IMR-90 (cell line): ENCODE results near the gene WNT7A. TPM values are rescaled to one million over a fixed set of nuclear protein-coding genes. Genes with fewer than 3 reads are reported as not detected.

ENCODE experiments used
- ATAC-seq: fragments of 200-7000 bp; cut with Tn5 transposase; 2 replicates; pipeline ENCODE4 v1.9.1; 2020; ENCODE audit warnings: low read depth, mild to moderate bottlenecking, moderate library complexity
- BruUV-seq: library from RNA; stranded (reverse); fragments of 400-500 nt; replicated peaks from 2 replicates; lab custom pipeline; 2021; lab: Mats Ljungman, UMichigan
- CTCF ChIA-PET: fragments of 300-600 bp; formaldehyde crosslinking; extraction: SDS; loops from one replicate; lab custom pipeline; 2021; ENCODE audit warnings: antibody characterized with exemption; lab: Yijun Ruan, JAX
- POLR2A ChIA-PET: fragments of 300-600 bp; sonication (Branson Sonifier 250); formaldehyde crosslinking; loops from one replicate; lab custom pipeline; 2022; ENCODE audit warnings: antibody characterized with exemption; ENCODE audit not compliant: unreplicated experiment; lab: Charles Lee
- DNase-seq: peaks from one replicate; pipeline ENCODE4 v3.0.0; 2013
- H2AFZ ChIP-seq: replicated peaks from 2 replicates; pipeline ENCODE3; 2013; ENCODE audit warnings: low read length, mild to moderate bottlenecking; ENCODE audit not compliant: poor library complexity
- H2AK5ac ChIP-seq: 2 replicates; pipeline ENCODE4 v1.6.1; 2013; ENCODE audit warnings: low read depth, low read length, inconsistent platforms
- H2AK9ac ChIP-seq: replicated peaks from 2 replicates; pipeline ENCODE3; 2013; ENCODE audit warnings: mild to moderate bottlenecking, low read depth, low read length, moderate library complexity; ENCODE audit not compliant: poor library complexity
- H2BK120ac ChIP-seq: 2 replicates; pipeline ENCODE4 v1.6.1; 2013; ENCODE audit warnings: low read depth, low read length, inconsistent platforms
- H2BK15ac ChIP-seq: 3 replicates; pipeline ENCODE4 v1.6.1; 2013; ENCODE audit warnings: low read depth, low read length, inconsistent platforms
- H2BK20ac ChIP-seq: 2 replicates; pipeline ENCODE4 v1.6.1; 2013; ENCODE audit warnings: low read depth, mild to moderate bottlenecking, inconsistent platforms, low read length, moderate library complexity
- H2BK5ac ChIP-seq: 2 replicates; pipeline ENCODE4 v1.6.1; 2013; ENCODE audit warnings: mild to moderate bottlenecking, low read depth, low read length, inconsistent platforms; ENCODE audit not compliant: poor library complexity, severe bottlenecking
- H3K14ac ChIP-seq: replicated peaks from 2 replicates; pipeline ENCODE4 v1.6.1; 2013; ENCODE audit warnings: low read depth, low read length, inconsistent platforms
- H3K18ac ChIP-seq: 2 replicates; pipeline ENCODE4 v1.6.1; 2013; ENCODE audit warnings: low read depth, low read length, control low read depth
- H3K23ac ChIP-seq: 2 replicates; pipeline ENCODE4 v1.6.1; 2013; ENCODE audit warnings: low read depth, low read length, inconsistent platforms
- H3K27ac ChIP-seq: 2 replicates; pipeline ENCODE4 v1.5.1; 2013; ENCODE audit warnings: mild to moderate bottlenecking, control low read depth, low read length; ENCODE audit not compliant: insufficient read depth
- H3K27me3 ChIP-seq: 2 replicates; pipeline ENCODE4 v1.6.1; 2013; ENCODE audit warnings: low read length; ENCODE audit not compliant: control insufficient read depth, insufficient read depth
- H3K36me3 ChIP-seq: 2 replicates; pipeline ENCODE4 v1.6.1; 2013; ENCODE audit warnings: low read length, mixed read lengths; ENCODE audit not compliant: control insufficient read depth, insufficient read depth
- H3K4ac ChIP-seq: 2 replicates; pipeline ENCODE4 v1.6.1; 2013; ENCODE audit warnings: low read depth, low read length, inconsistent platforms
- H3K4me1 ChIP-seq: 2 replicates; pipeline ENCODE4 v1.6.1; 2013; ENCODE audit warnings: low read length, mixed read lengths; ENCODE audit not compliant: control insufficient read depth, insufficient read depth
- H3K4me2 ChIP-seq: 2 replicates; pipeline ENCODE4 v1.6.1; 2013; ENCODE audit warnings: low read depth, mild to moderate bottlenecking, control low read depth, low read length, moderate library complexity
- H3K4me3 ChIP-seq: 2 replicates; pipeline ENCODE4 v1.5.1; 2013; ENCODE audit warnings: low read depth, mild to moderate bottlenecking, control low read depth, low read length, moderate library complexity; ENCODE audit not compliant: insufficient read depth
- H3K56ac ChIP-seq: 2 replicates; pipeline ENCODE4 v1.6.1; 2013; ENCODE audit warnings: low read length, inconsistent platforms; ENCODE audit not compliant: insufficient read depth; ENCODE audit errors: extremely low read depth
- H3K79me1 ChIP-seq, 2 experiments: 2 replicates each; pipeline ENCODE4 v1.6.1; 2013; ENCODE audit warnings: low read length in 2 of 2, inconsistent platforms in 1 of 2, low read depth in 1 of 2
- H3K9ac ChIP-seq: 2 replicates; pipeline ENCODE4 v1.6.1; 2013; ENCODE audit warnings: low read depth, low read length, control low read depth
- H3K9me1 ChIP-seq: 2 replicates; pipeline ENCODE4 v1.6.1; 2013; ENCODE audit warnings: low read length, inconsistent platforms; ENCODE audit not compliant: insufficient read depth
- H3K9me3 ChIP-seq: 2 replicates; pipeline ENCODE4 v1.6.1; 2013; ENCODE audit warnings: low read length; ENCODE audit not compliant: control insufficient read depth, insufficient read depth
- H4K20me1 ChIP-seq: 2 replicates; pipeline ENCODE4 v1.6.1; 2013; ENCODE audit warnings: low read length, inconsistent platforms; ENCODE audit not compliant: insufficient read depth
- H4K5ac ChIP-seq: 2 replicates; pipeline ENCODE4 v1.6.1; 2013; ENCODE audit warnings: mild to moderate bottlenecking, low read depth, low read length, control low read depth
- H4K8ac ChIP-seq, 2 experiments: 2 replicates each; pipeline ENCODE4 v1.6.1; 2013; ENCODE audit warnings: low read depth in 2 of 2, low read length in 2 of 2, control low read depth in 1 of 2, inconsistent platforms in 1 of 2
- H4K91ac ChIP-seq: 2 replicates; pipeline ENCODE4 v1.6.1; 2013; ENCODE audit warnings: low read depth, low read length, inconsistent platforms; ENCODE audit not compliant: insufficient read depth
- CHD1 ChIP-seq: IDR thresholded peaks from 2 replicates; pipeline ENCODE4 v1.6.1; 2012; ENCODE audit warnings: low read depth, low read length, improper control_type of control experiment
- MAZ ChIP-seq: IDR thresholded peaks from 2 replicates; pipeline ENCODE4 v1.6.1; 2012; ENCODE audit warnings: low read depth, mild to moderate bottlenecking, low read length, improper control_type of control experiment, moderate library complexity, borderline replicate concordance
- RFX5 ChIP-seq: IDR thresholded peaks from 2 replicates; pipeline ENCODE4 v1.8.0; 2012; ENCODE audit warnings: low read depth, mild to moderate bottlenecking, low read length, moderate library complexity
- WGBS, 2 experiments: methylation state at CpG; one replicate each; pipeline versions ENCODE4 v1.1.5 to v1.1.7; 2013; ENCODE audit warnings: missing lambda C conversion rate in 2 of 2; ENCODE audit not compliant: insufficient read length in 1 of 2; ENCODE audit errors: extremely low coverage in 2 of 2; 5-methylcytosine and 5-hydroxymethylcytosine counted together
- dilution Hi-C: fragments of 300-500 bp; cut with HindIII; formaldehyde crosslinking; loops from one replicate; pipeline ENCODE4 v1.14.3; 2018; ENCODE audit warnings: low sequenced_read_pairs; ENCODE audit not compliant: unreplicated experiment
- in situ Hi-C: fragments of 300-500 bp; cut with MboI; formaldehyde crosslinking; loops from 3 replicates; pipeline ENCODE4 v1.14.3; 2019; ENCODE audit warnings: low sequenced_read_pairs, inconsistent platforms, mixed read lengths
- intact Hi-C: fragments of 100-400 bp; cut with micrococcal nuclease; formaldehyde crosslinking; loops from 2 replicates; pipeline ENCODE4 v1.10.0; 2022
- polyA plus RNA-seq, 3 experiments: library from polyadenylated mRNA; depleted of rRNA; stranded (reverse); fragments of >200 nt; gene quantifications; 2 replicates each; pipeline ENCODE4 v1.2.3, GENCODE V29; 2012; ENCODE audit warnings: low replicate concordance in 1 of 3
- total RNA-seq: library from RNA; depleted of rRNA; stranded (reverse); fragments of >200 nt; gene quantifications from 2 replicates; pipeline ENCODE4 v1.2.3, GENCODE V29; 2012

Gene WNT7A
- total and polyA plus RNA-seq, 2 of the 4 experiments (the other 2 are of a cell fraction), result not detected

- no peak overlapping the region for H3K4me3 ChIP-seq
- no peak overlapping the region for H3K14ac ChIP-seq
- 76% methylated on average over 15 of the region's 25 CpGs; no CpG with 5 or more reads in 1 of the 2 experiments for WGBS, 2 experiments
- no peak overlapping the region for H3K18ac ChIP-seq
- no peak overlapping the region for H2BK5ac ChIP-seq
- no peaks in the 10 kb centered on the region for H3K9me1 ChIP-seq
- H3K9ac ChIP-seq, result no peak overlapping the region
- ChIA-PET POLR2A (no interaction called here), CTCF (no interaction called here)
- H3K27ac ChIP-seq, result no peak overlapping the region
- no peaks in the 10 kb centered on the region for H3K27me3 ChIP-seq
- no peak overlapping the region for H4K91ac ChIP-seq
- H4K8ac ChIP-seq, result no peak overlapping the region
- no peak overlapping the region for H3K4me2 ChIP-seq
- no peak overlapping the region for H2AFZ ChIP-seq
- H2AK9ac ChIP-seq, result no peak overlapping the region
- DNase-seq (no peak), ATAC-seq (no peak)
- H2AK5ac ChIP-seq, result no peak overlapping the region
- H3K36me3 ChIP-seq, result no peaks in the 10 kb centered on the region
- H2BK15ac ChIP-seq, result no peak overlapping the region
- H3K23ac ChIP-seq, result no peak overlapping the region
- TF ChIP-seq MAZ (no peak), CHD1 (no peak), RFX5 (no peak)
- H3K4me1 ChIP-seq, result no peaks in the 10 kb centered on the region
- BruUV-seq, result no TSS peak
- intact Hi-C loops (no loop called here), dilution Hi-C loops (no loop called here), in situ Hi-C loops (no loop called here)
- H4K20me1 ChIP-seq, result no peaks in the 10 kb centered on the region
- H2BK120ac ChIP-seq, result no peak overlapping the region
- H3K4ac ChIP-seq, result no peak overlapping the region
- no peaks in the 10 kb centered on the region for H3K79me1 ChIP-seq
- H4K5ac ChIP-seq, result no peak overlapping the region
- no peaks in the 10 kb centered on the region for H3K9me3 ChIP-seq
- no peak overlapping the region for H3K56ac ChIP-seq
- H2BK20ac ChIP-seq, result no peak overlapping the region
Observed at GRCh38 chr3:13854492-13854891, 25.4 kb downstream of the WNT7A start.
